Mesenchymal stem cell (in vitro differentiated cells and primary cell): ENCODE results near the gene KCNH1.

Source experiments
- DNase-seq: peaks from one replicate; pipeline ENCODE4 v3.0.0-alpha.2; 2013
- H2AFZ ChIP-seq: one replicate; pipeline ENCODE4 v1.6.1; 2013; ENCODE audit warnings: low read depth, mild to moderate bottlenecking, control low read depth, inconsistent platforms, low read length, moderate library complexity
- H2AK5ac ChIP-seq: 2 replicates; pipeline ENCODE4 v1.6.1; 2013; ENCODE audit warnings: low read length, moderate library complexity, mild to moderate bottlenecking, inconsistent platforms; ENCODE audit not compliant: severe bottlenecking
- H2BK120ac ChIP-seq: one replicate; pipeline ENCODE4 v1.6.1; 2013; ENCODE audit warnings: low read depth, mild to moderate bottlenecking, inconsistent platforms, low read length, moderate library complexity
- H2BK12ac ChIP-seq, 2 experiments: one replicate each; pipeline ENCODE4 v1.6.1; 2013; ENCODE audit warnings: inconsistent platforms in 2 of 2, low read length in 2 of 2, mild to moderate bottlenecking in 2 of 2, moderate library complexity in 2 of 2, control low read depth in 1 of 2
- H2BK15ac ChIP-seq: one replicate; pipeline ENCODE4 v1.6.1; 2013; ENCODE audit warnings: mild to moderate bottlenecking, low read depth, inconsistent platforms; ENCODE audit not compliant: poor library complexity, severe bottlenecking
- H2BK5ac ChIP-seq: 2 replicates; pipeline ENCODE4 v1.6.1; 2013; ENCODE audit warnings: low read depth, mild to moderate bottlenecking, low read length, control low read depth, inconsistent platforms; ENCODE audit not compliant: poor library complexity, severe bottlenecking
- H3K14ac ChIP-seq, 2 experiments: one replicate each; pipeline ENCODE4 v1.6.1; 2013; ENCODE audit warnings: inconsistent platforms in 2 of 2, low read length in 2 of 2, control low read depth in 1 of 2, mild to moderate bottlenecking in 1 of 2, moderate library complexity in 1 of 2
- H3K18ac ChIP-seq, 2 experiments: one replicate each; pipeline ENCODE4 v1.6.1; 2013; ENCODE audit warnings: inconsistent platforms in 2 of 2, low read length in 2 of 2, control low read depth in 1 of 2, low read depth in 1 of 2, mild to moderate bottlenecking in 1 of 2
- H3K23ac ChIP-seq, 2 experiments: one replicate each; pipeline ENCODE4 v1.6.1; 2013; ENCODE audit warnings: inconsistent platforms in 2 of 2, low read length in 2 of 2, mild to moderate bottlenecking in 2 of 2, moderate library complexity in 2 of 2, control low read depth in 1 of 2
- H3K27ac ChIP-seq: 2 replicates; pipeline ENCODE4 v1.5.1; 2013; ENCODE audit warnings: mild to moderate bottlenecking, moderate library complexity, low read length, control low read depth, inconsistent platforms; ENCODE audit not compliant: poor library complexity, severe bottlenecking
- H3K27me3 ChIP-seq, 2 experiments: 2 replicates each; pipeline versions ENCODE4 v1.6.1 to v1.7.0; 2013; ENCODE audit warnings: low read length in 2 of 2, mild to moderate bottlenecking in 2 of 2, moderate library complexity in 2 of 2, control low read depth in 1 of 2, inconsistent platforms in 1 of 2; ENCODE audit not compliant: control insufficient read depth in 1 of 2, insufficient read depth in 1 of 2
- H3K36me3 ChIP-seq, 2 experiments: 2 replicates each; pipeline versions ENCODE4 v1.6.1 to v1.7.0; 2013; ENCODE audit warnings: low read length in 2 of 2, control low read depth in 1 of 2, inconsistent platforms in 1 of 2, low read depth in 1 of 2, mild to moderate bottlenecking in 1 of 2; ENCODE audit not compliant: insufficient read depth in 2 of 2, control insufficient read depth in 1 of 2
- H3K4ac ChIP-seq, 2 experiments: one replicate each; pipeline ENCODE4 v1.6.1; 2013; ENCODE audit warnings: inconsistent platforms in 2 of 2, low read length in 2 of 2, mild to moderate bottlenecking in 2 of 2, moderate library complexity in 2 of 2, control low read depth in 1 of 2, low read depth in 1 of 2
- H3K4me1 ChIP-seq: 2 replicates; pipeline ENCODE4 v1.6.1; 2013; ENCODE audit warnings: low read depth, low read length, control low read depth; ENCODE audit not compliant: control insufficient read depth, insufficient read depth
- H3K4me2 ChIP-seq: 2 replicates; pipeline ENCODE4 v1.6.1; 2013; ENCODE audit warnings: low read length, mild to moderate bottlenecking, inconsistent platforms; ENCODE audit not compliant: poor library complexity, severe bottlenecking
- H3K4me3 ChIP-seq, 2 experiments: 2 replicates each; pipeline versions ENCODE4 v1.5.1 to v1.7.0; 2013; ENCODE audit warnings: low read length in 2 of 2, mild to moderate bottlenecking in 2 of 2, control low read depth in 1 of 2, low read depth in 1 of 2; ENCODE audit not compliant: insufficient read depth in 1 of 2
- H3K79me1 ChIP-seq: replicated peaks from 2 replicates; pipeline ENCODE4 v1.6.1; 2013; ENCODE audit warnings: mild to moderate bottlenecking, control low read depth, low read length, inconsistent platforms; ENCODE audit not compliant: poor library complexity, severe bottlenecking
- H3K9ac ChIP-seq: 2 replicates; pipeline ENCODE4 v1.7.0; 2013; ENCODE audit warnings: mild to moderate bottlenecking, low read length, moderate library complexity
- H3K9me3 ChIP-seq: 2 replicates; pipeline ENCODE4 v1.7.0; 2013; ENCODE audit warnings: mild to moderate bottlenecking, low read length; ENCODE audit not compliant: control insufficient read depth
- H4K8ac ChIP-seq: one replicate; pipeline ENCODE4 v1.6.1; 2013; ENCODE audit warnings: inconsistent platforms, mild to moderate bottlenecking, low read length, moderate library complexity
- H4K91ac ChIP-seq: one replicate; pipeline ENCODE4 v1.6.1; 2013; ENCODE audit warnings: mild to moderate bottlenecking, low read length, inconsistent platforms
- WGBS: methylation state at CpG from one replicate; pipeline ENCODE4 v1.1.7; 2013; ENCODE audit warnings: mixed read lengths; 5-methylcytosine and 5-hydroxymethylcytosine counted together

The KCNH1 gene

GRCh38 chr1:210814382-210815123 is 319.4 kb downstream of the KCNH1 start:
- Histone ChIP-seq H2BK15ac (no peak overlapping the region), H3K4ac (no peak overlapping the region), H3K14ac (no peak overlapping the region)

GRCh38 chr1:210801501-210801900 is 332.4 kb downstream of the KCNH1 start:
- Histone ChIP-seq H4K91ac (no peak overlapping the region), H3K9me3 (no peaks in the 10 kb centered on the region), H3K4ac (no peak overlapping the region), H3K4me3 (no peak overlapping the region), H3K9ac (no peak overlapping the region), H3K79me1 (no peaks in the 10 kb centered on the region), H3K23ac (no peak overlapping the region), H2BK15ac (no peak overlapping the region), H3K14ac (no peak overlapping the region), H2BK120ac (no peak overlapping the region), H2BK5ac (no peak overlapping the region), H2BK12ac (no peak overlapping the region), H2AK5ac (no peak overlapping the region), H3K36me3 (no peaks in the 10 kb centered on the region), H3K4me2 (no peak overlapping the region), H2AFZ (no peak overlapping the region), H3K27me3 (no peaks in the 10 kb centered on the region), H3K27ac (no peak overlapping the region), H4K8ac (no peak overlapping the region), H3K18ac (no peak overlapping the region), H3K4me1 (peaks cover 3% of the 10 kb centered on the region)
- WGBS = 93% methylated on average over 2 of the region's 4 CpGs
- no peak for DNase-seq

More at GRCh38 chr1:210814382-210815123, 319.4 kb downstream of the KCNH1 start:
- Histone ChIP-seq H2BK5ac (no peak overlapping the region), H3K23ac (no peak overlapping the region), H3K27me3 (no peaks in the 10 kb centered on the region), H3K27ac (no peak overlapping the region), H3K36me3 (no peaks in the 10 kb centered on the region), H3K9me3 (no peaks in the 10 kb centered on the region), H2BK12ac (no peak overlapping the region), H3K4me1 (no peaks in the 10 kb centered on the region), H4K91ac (no peak overlapping the region), H3K4me3 (no peak overlapping the region), H2AFZ (no peak overlapping the region), H3K79me1 (peaks cover 1% of the 10 kb centered on the region), H2AK5ac (no peak overlapping the region), H3K9ac (no peak overlapping the region), H2BK120ac (no peak overlapping the region), H3K18ac (no peak overlapping the region), H4K8ac (no peak overlapping the region), H3K4me2 (no peak overlapping the region)
- DNase-seq = no peak

DNA sequence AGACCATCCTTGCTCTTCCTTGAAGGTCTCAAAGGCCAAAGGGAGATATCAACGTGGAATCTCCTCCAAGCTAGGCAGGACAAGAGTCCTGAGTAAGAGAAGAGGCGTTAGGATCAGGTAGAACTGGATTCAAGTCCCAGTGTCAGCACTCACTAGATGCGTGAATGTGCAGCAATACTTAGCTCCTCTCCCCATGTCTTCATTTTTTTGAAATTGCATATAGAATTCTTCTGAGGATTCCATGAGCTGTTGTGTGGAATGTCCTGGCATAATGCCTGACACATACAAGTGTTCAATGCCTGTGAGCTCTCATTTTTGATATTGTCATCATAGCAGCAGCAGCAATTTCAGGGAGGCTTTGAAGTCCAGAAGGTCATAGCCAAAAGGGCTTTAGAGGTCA is 333.2 kb downstream of the KCNH1 start:
- no peak overlapping the region for H2AK5ac ChIP-seq

GRCh38 chr1:210800301-210800700 is 333.6 kb downstream of the KCNH1 start:
- no peak overlapping the region for H3K27ac ChIP-seq
- H3K9ac ChIP-seq = no peak overlapping the region
- H4K8ac ChIP-seq = no peak overlapping the region
- H2BK5ac ChIP-seq = no peak overlapping the region
- no peak overlapping the region for H3K4ac ChIP-seq
- no peak overlapping the region for H3K4me2 ChIP-seq
- no peaks in the 10 kb centered on the region for H3K36me3 ChIP-seq
- H3K23ac ChIP-seq = no peak overlapping the region
- no peak for DNase-seq
- H2BK15ac ChIP-seq = no peak overlapping the region
- no peaks in the 10 kb centered on the region for H3K27me3 ChIP-seq
- peaks cover 3% of the 10 kb centered on the region for H3K4me1 ChIP-seq
- H2AFZ ChIP-seq = no peak overlapping the region
- no peak overlapping the region for H3K4me3 ChIP-seq
- no peaks in the 10 kb centered on the region for H3K9me3 ChIP-seq
- H3K18ac ChIP-seq = no peak overlapping the region
- H2BK120ac ChIP-seq = no peak overlapping the region
- H4K91ac ChIP-seq = no peak overlapping the region
- H2BK12ac ChIP-seq = no peak overlapping the region
- 83% methylated on average over 3 of the region's 4 CpGs for WGBS
- H3K14ac ChIP-seq = no peak overlapping the region
- H3K79me1 ChIP-seq = no peaks in the 10 kb centered on the region
- H2AK5ac ChIP-seq = no peak overlapping the region

More for the DNA sequence above, 333.2 kb downstream of the KCNH1 start:
- H3K23ac ChIP-seq = no peak overlapping the region
- no peak overlapping the region for H3K27ac ChIP-seq
- 88% methylated on average over 2 of the region's 3 CpGs for WGBS
- no peak overlapping the region for H4K8ac ChIP-seq
- no peak overlapping the region for H3K4me2 ChIP-seq
- H3K9ac ChIP-seq = no peak overlapping the region
- H2BK15ac ChIP-seq = no peak overlapping the region
- H3K18ac ChIP-seq = no peak overlapping the region
- H3K4ac ChIP-seq = no peak overlapping the region
- no peak for DNase-seq
- no peak overlapping the region for H2BK5ac ChIP-seq
- no peak overlapping the region for H3K4me3 ChIP-seq
- no peaks in the 10 kb centered on the region for H3K27me3 ChIP-seq
- no peak overlapping the region for H2AFZ ChIP-seq
- no peaks in the 10 kb centered on the region for H3K36me3 ChIP-seq
- H4K91ac ChIP-seq = no peak overlapping the region
- H3K79me1 ChIP-seq = no peaks in the 10 kb centered on the region
- H3K9me3 ChIP-seq = no peaks in the 10 kb centered on the region
- no peak overlapping the region for H3K14ac ChIP-seq
- H2BK120ac ChIP-seq = no peak overlapping the region
- peaks cover 3% of the 10 kb centered on the region for H3K4me1 ChIP-seq
- H2BK12ac ChIP-seq = no peak overlapping the region
